Measurements from ENCODE around the gene CATSPER1.

The CATSPER1 gene

GRCh38 chr11:66008468-66009101 is 17.7 kb downstream of the CATSPER1 start:
- Histone ChIP-seq H3K9me3 (ENCODE audit: control insufficient read depth, insufficient read depth, low read depth, low read length) (no peaks in the 10 kb centered on the region), H3K36me3 (ENCODE audit: control insufficient read depth, insufficient read depth, low read length) (peaks cover 15% of the 10 kb centered on the region), H3K4me1 (ENCODE audit: control insufficient read depth, insufficient read depth, low read length) (peaks cover 24% of the 10 kb centered on the region), H3K4me3 (ENCODE audit: low read depth, low read length) (no peak overlapping the region), H3K27me3 (ENCODE audit: control insufficient read depth, insufficient read depth, low read length) (peaks cover 16% of the 10 kb centered on the region), H3K9ac (ENCODE audit: low read length) (no peak overlapping the region), H3K27ac (ENCODE audit: low read depth, low read length) (no peak overlapping the region)

- no peak overlapping the region for H3K9ac ChIP-seq (ENCODE audit: low read length)
- no peak overlapping the region for H3K27ac ChIP-seq (ENCODE audit: low read depth, low read length)
- H3K9me3 ChIP-seq (ENCODE audit: control insufficient read depth, insufficient read depth, low read depth, low read length), result no peaks in the 10 kb centered on the region
- H3K4me3 ChIP-seq (ENCODE audit: low read depth, low read length), result no peak overlapping the region
- peaks cover 16% of the 10 kb centered on the region for H3K27me3 ChIP-seq (ENCODE audit: control insufficient read depth, insufficient read depth, low read length)
- peaks cover 18% of the 10 kb centered on the region for H3K36me3 ChIP-seq (ENCODE audit: control insufficient read depth, insufficient read depth, low read length)
- peaks cover 22% of the 10 kb centered on the region for H3K4me1 ChIP-seq (ENCODE audit: control insufficient read depth, insufficient read depth, low read length)
Measured at GRCh38 chr11:66008095-66008467, 18.2 kb downstream of the CATSPER1 start.

GRCh38 chr11:66007201-66007634 is 19.1 kb downstream of the CATSPER1 start:
- peak overlapping the region; percentile 27 for H3K9ac ChIP-seq (ENCODE audit: low read length)
- no peaks in the 10 kb centered on the region for H3K9me3 ChIP-seq (ENCODE audit: control insufficient read depth, insufficient read depth, low read depth, low read length)
- peaks cover 10% of the 10 kb centered on the region for H3K27me3 ChIP-seq (ENCODE audit: control insufficient read depth, insufficient read depth, low read length)
- H3K36me3 ChIP-seq (ENCODE audit: control insufficient read depth, insufficient read depth, low read length), result peaks cover 18% of the 10 kb centered on the region
- peaks cover 17% of the 10 kb centered on the region for H3K4me1 ChIP-seq (ENCODE audit: control insufficient read depth, insufficient read depth, low read length)
- H3K27ac ChIP-seq (ENCODE audit: low read depth, low read length), result no peak overlapping the region
- H3K4me3 ChIP-seq (ENCODE audit: low read depth, low read length), result no peak overlapping the region

- H3K4me3 ChIP-seq (ENCODE audit: low read depth, low read length), result no peak overlapping the region
- H3K4me1 ChIP-seq (ENCODE audit: control insufficient read depth, insufficient read depth, low read length), result peaks cover 17% of the 10 kb centered on the region
Measured at GRCh38 chr11:66006891-66007176, 19.4 kb downstream of the CATSPER1 start.

GRCh38 chr11:66006134-66006890 is 20.0 kb downstream of the CATSPER1 start:
- peaks cover 18% of the 10 kb centered on the region for H3K36me3 ChIP-seq (ENCODE audit: control insufficient read depth, insufficient read depth, low read length)
- H3K9me3 ChIP-seq (ENCODE audit: control insufficient read depth, insufficient read depth, low read depth, low read length), result no peaks in the 10 kb centered on the region
- peaks cover 17% of the 10 kb centered on the region for H3K4me1 ChIP-seq (ENCODE audit: control insufficient read depth, insufficient read depth, low read length)
- H3K27me3 ChIP-seq (ENCODE audit: control insufficient read depth, insufficient read depth, low read length), result peaks cover 1% of the 10 kb centered on the region
- no peak overlapping the region for H3K27ac ChIP-seq (ENCODE audit: low read depth, low read length)
- H3K4me3 ChIP-seq (ENCODE audit: low read depth, low read length), result no peak overlapping the region
- peak overlapping the region; percentile 27 for H3K9ac ChIP-seq (ENCODE audit: low read length)

More at GRCh38 chr11:66006891-66007176, 19.4 kb downstream of the CATSPER1 start:
- Histone ChIP-seq H3K27me3 (ENCODE audit: control insufficient read depth, insufficient read depth, low read length) (peaks cover 7% of the 10 kb centered on the region), H3K9me3 (ENCODE audit: control insufficient read depth, insufficient read depth, low read depth, low read length) (no peaks in the 10 kb centered on the region), H3K9ac (ENCODE audit: low read length) (peak overlapping the region; percentile 27), H3K36me3 (ENCODE audit: control insufficient read depth, insufficient read depth, low read length) (peaks cover 18% of the 10 kb centered on the region), H3K27ac (ENCODE audit: low read depth, low read length) (no peak overlapping the region)

GRCh38 chr11:66004186-66004585 is 22.1 kb downstream of the CATSPER1 start:
- H3K27ac ChIP-seq (ENCODE audit: low read depth, low read length), result no peak overlapping the region
- H3K4me1 ChIP-seq (ENCODE audit: control insufficient read depth, insufficient read depth, low read length), result peaks cover 17% of the 10 kb centered on the region
- peaks cover 31% of the 10 kb centered on the region for H3K36me3 ChIP-seq (ENCODE audit: control insufficient read depth, insufficient read depth, low read length)

GRCh38 chr11:66003291-66003690 is 23.0 kb downstream of the CATSPER1 start:
- H3K9ac ChIP-seq (ENCODE audit: low read length), result peak overlapping the region; percentile 77
- no peak overlapping the region for H3K27ac ChIP-seq (ENCODE audit: low read depth, low read length)
- no peaks in the 10 kb centered on the region for H3K9me3 ChIP-seq (ENCODE audit: control insufficient read depth, insufficient read depth, low read depth, low read length)
- peaks cover 14% of the 10 kb centered on the region for H3K4me1 ChIP-seq (ENCODE audit: control insufficient read depth, insufficient read depth, low read length)
- no peaks in the 10 kb centered on the region for H3K27me3 ChIP-seq (ENCODE audit: control insufficient read depth, insufficient read depth, low read length)
- peaks cover 40% of the 10 kb centered on the region for H3K36me3 ChIP-seq (ENCODE audit: control insufficient read depth, insufficient read depth, low read length)
- peak overlapping the region; percentile 84 for H3K4me3 ChIP-seq (ENCODE audit: low read depth, low read length)

More at GRCh38 chr11:66004186-66004585, 22.1 kb downstream of the CATSPER1 start:
- Histone ChIP-seq H3K9ac (ENCODE audit: low read length) (no peak overlapping the region), H3K4me3 (ENCODE audit: low read depth, low read length) (no peak overlapping the region), H3K9me3 (ENCODE audit: control insufficient read depth, insufficient read depth, low read depth, low read length) (no peaks in the 10 kb centered on the region), H3K27me3 (ENCODE audit: control insufficient read depth, insufficient read depth, low read length) (no peaks in the 10 kb centered on the region)

GRCh38 chr11:66002648-66003225 is 23.5 kb downstream of the CATSPER1 start:
- H3K4me1 ChIP-seq (ENCODE audit: control insufficient read depth, insufficient read depth, low read length), result peaks cover 14% of the 10 kb centered on the region
- no peaks in the 10 kb centered on the region for H3K9me3 ChIP-seq (ENCODE audit: control insufficient read depth, insufficient read depth, low read depth, low read length)
- no peaks in the 10 kb centered on the region for H3K27me3 ChIP-seq (ENCODE audit: control insufficient read depth, insufficient read depth, low read length)
- peak overlapping the region; percentile 77 for H3K9ac ChIP-seq (ENCODE audit: low read length)
- peak overlapping the region; percentile 84 for H3K4me3 ChIP-seq (ENCODE audit: low read depth, low read length)
- H3K27ac ChIP-seq (ENCODE audit: low read depth, low read length), result peak overlapping the region; percentile 84; the same call in 1 of the 2 replicates
- H3K36me3 ChIP-seq (ENCODE audit: control insufficient read depth, insufficient read depth, low read length), result peaks cover 45% of the 10 kb centered on the region

- H3K9me3 ChIP-seq (ENCODE audit: control insufficient read depth, insufficient read depth, low read depth, low read length), result no peaks in the 10 kb centered on the region
- peaks cover 52% of the 10 kb centered on the region for H3K36me3 ChIP-seq (ENCODE audit: control insufficient read depth, insufficient read depth, low read length)
- peak within 1 kb of the TSS; percentile 84; the same call in 1 of the 2 replicates for H3K27ac ChIP-seq (ENCODE audit: low read depth, low read length)
- H3K4me3 ChIP-seq (ENCODE audit: low read depth, low read length), result peak within 1 kb of the TSS; percentile 84
- H3K4me1 ChIP-seq (ENCODE audit: control insufficient read depth, insufficient read depth, low read length), result peaks cover 8% of the 10 kb centered on the region
- H3K27me3 ChIP-seq (ENCODE audit: control insufficient read depth, insufficient read depth, low read length), result no peaks in the 10 kb centered on the region
- peak within 1 kb of the TSS; percentile 77 for H3K9ac ChIP-seq (ENCODE audit: low read length)
Measured at GRCh38 chr11:66001942-66002647, 24.2 kb downstream of the CATSPER1 start, which contains the start of the genes BANF1 and EIF1AD. Gene BANF1, plus strand, starts transcription at chr11:66002503. Its CDS starts 748 bp downstream, at chr11:66003251. Gene EIF1AD, minus strand, starts transcription at chr11:66002157. Its CDS starts 1,768 bp downstream, at chr11:66000389.

GRCh38 chr11:65997286-65997685 is 29.0 kb downstream of the CATSPER1 start:
- no peaks in the 10 kb centered on the region for H3K27me3 ChIP-seq (ENCODE audit: control insufficient read depth, insufficient read depth, low read length)
- H3K27ac ChIP-seq (ENCODE audit: low read depth, low read length), result no peak overlapping the region
- no peaks in the 10 kb centered on the region for H3K4me1 ChIP-seq (ENCODE audit: control insufficient read depth, insufficient read depth, low read length)
- no peak overlapping the region for H3K4me3 ChIP-seq (ENCODE audit: low read depth, low read length)
- no peak overlapping the region for H3K9ac ChIP-seq (ENCODE audit: low read length)
- H3K36me3 ChIP-seq (ENCODE audit: control insufficient read depth, insufficient read depth, low read length), result peaks cover 35% of the 10 kb centered on the region
- no peaks in the 10 kb centered on the region for H3K9me3 ChIP-seq (ENCODE audit: control insufficient read depth, insufficient read depth, low read depth, low read length)
